HepG2 (cell line): ENCODE data around the gene MNT. TPM values are rescaled to one million over a fixed set of nuclear protein-coding genes. Genes with fewer than 3 reads are reported as not detected.

ENCODE experiments used
- ARID3A ChIP-seq: IDR thresholded peaks from 2 replicates; pipeline ENCODE4 v1.6.1; 2012; ENCODE audit warnings: low read depth, low read length, improper control_type of control experiment
- ELF3 ChIP-seq: IDR thresholded peaks from 2 replicates; pipeline ENCODE4 v1.6.1; 2016; ENCODE audit warnings: missing genetic modification reagents, missing compliant biosample characterization
- GATA4 ChIP-seq: sonication (generic); IDR thresholded peaks from 2 replicates; pipeline ENCODE4 v1.6.1; 2016; ENCODE audit warnings: antibody characterized with exemption, low read depth, borderline replicate concordance
- MAZ ChIP-seq, 2 experiments: sonication (generic) in 1 of 2; formaldehyde crosslinking in 1 of 2; IDR thresholded peaks; 2 replicates each; pipeline versions ENCODE4 v1.5.0 to v1.6.1; 2012 to 2020; ENCODE audit warnings: low read depth in 2 of 2, mild to moderate bottlenecking in 2 of 2, borderline replicate concordance in 1 of 2, improper control_type of control experiment in 1 of 2, low read length in 1 of 2, missing genetic modification reagents in 1 of 2, moderate library complexity in 1 of 2
- MYC ChIP-seq: sonication (generic); formaldehyde crosslinking; IDR thresholded peaks from 2 replicates; pipeline ENCODE4 v1.9.0; 2021; ENCODE audit warnings: missing genetic modification reagents, borderline replicate concordance
- NR2F6 ChIP-seq, 2 experiments: IDR thresholded peaks; 2 replicates each; pipeline ENCODE4 v1.6.1; 2016; ENCODE audit warnings: antibody characterized with exemption in 1 of 2, mild to moderate bottlenecking in 1 of 2
- RFX5 ChIP-seq: IDR thresholded peaks from 2 replicates; pipeline ENCODE4 v1.6.1; 2011; ENCODE audit warnings: low read depth, low read length, improper control_type of control experiment
- SYNCRIP ChIP-seq: fragments of 200-400 bp; formaldehyde crosslinking; IDR thresholded peaks from 2 replicates; pipeline ENCODE4 v1.6.1; 2018; ENCODE audit warnings: mild to moderate bottlenecking, low read depth, low read length; ENCODE audit not compliant: insufficient read depth
- TBP ChIP-seq: sonication (generic); formaldehyde crosslinking; IDR thresholded peaks from 2 replicates; pipeline ENCODE4 v1.5.0; 2020; ENCODE audit warnings: missing genetic modification reagents
- ZFP90 ChIP-seq: sonication (generic); formaldehyde crosslinking; IDR thresholded peaks from 2 replicates; pipeline ENCODE4 v1.8.0; 2022; ENCODE audit warnings: missing genetic modification reagents, mild to moderate bottlenecking, inconsistent platforms, borderline replicate concordance
- ZNF451 ChIP-seq: sonication (generic); formaldehyde crosslinking; IDR thresholded peaks from 2 replicates; pipeline ENCODE4 v1.5.0; 2020; ENCODE audit warnings: mild to moderate bottlenecking, missing genetic modification reagents
- ZNF513 ChIP-seq: sonication (generic); formaldehyde crosslinking; conservative IDR thresholded peaks from 2 replicates; pipeline ENCODE4 v1.5.0; 2020; ENCODE audit warnings: missing genetic modification reagents
- ZNF550 ChIP-seq: sonication (generic); formaldehyde crosslinking; IDR thresholded peaks from 2 replicates; pipeline ENCODE4 v1.4.0; 2020; ENCODE audit warnings: mild to moderate bottlenecking, missing genetic modification reagents, borderline replicate concordance
- ZNF616 ChIP-seq: sonication (generic); formaldehyde crosslinking; IDR thresholded peaks from 2 replicates; pipeline ENCODE4 v1.5.0; 2020; ENCODE audit warnings: low read depth, mild to moderate bottlenecking, missing genetic modification reagents
- ZNF660 ChIP-seq: sonication (generic); formaldehyde crosslinking; IDR thresholded peaks from 2 replicates; pipeline ENCODE4 v1.5.1; 2020; ENCODE audit warnings: mild to moderate bottlenecking, low read depth, missing genetic modification reagents, borderline replicate concordance
- ZNF7 ChIP-seq: IDR thresholded peaks from 2 replicates; pipeline ENCODE4 v1.6.1; 2016; ENCODE audit warnings: missing biosample characterization, missing genetic modification reagents
- ZNF749 ChIP-seq: sonication (generic); formaldehyde crosslinking; IDR thresholded peaks from 2 replicates; pipeline ENCODE4 v1.8.0; 2022; ENCODE audit warnings: mild to moderate bottlenecking, missing genetic modification reagents, moderate library complexity, borderline replicate concordance
- polyA plus RNA-seq, 8 experiments: library from polyadenylated mRNA; depleted of rRNA in 3 of 8; stranded (reverse) in 7 of 8; unstranded in 1 of 8; fragments of >200 nt; fragmentation: Illumina TruSeq in 4 of 8; extraction: Trizol in 4 of 8; gene quantifications; 2 replicates each; pipeline versions ENCODE4 v1.2.1 to v1.2.3, GENCODE V29; 2011 to 2016; ENCODE audit warnings: low read depth in 4 of 8, missing spikeins in 1 of 8, mixed read lengths in 1 of 8; ENCODE audit not compliant: insufficient read depth in 1 of 8
- total RNA-seq, 5 experiments: library from RNA; depleted of rRNA; stranded (reverse); fragments of >200 nt; fragmentation: Illumina TruSeq; extraction: Trizol; gene quantifications; 2 replicates each; pipeline ENCODE4 v1.2.3, GENCODE V29; 2016; ENCODE audit warnings: low read depth in 1 of 5
- TF ChIP-seq, protein P1 (sequence below), 2 experiments: IDR thresholded peaks; 2 replicates each; pipeline ENCODE4 v1.6.1; 2011 to 2012; ENCODE audit warnings: low read length in 2 of 2, borderline replicate concordance in 1 of 2, low read depth in 1 of 2, mild to moderate bottlenecking in 1 of 2, moderate library complexity in 1 of 2
- TF ChIP-seq, protein P2 (sequence below): sonication (generic); formaldehyde crosslinking; conservative IDR thresholded peaks from 2 replicates; pipeline ENCODE4 v1.4.0; 2020; ENCODE audit warnings: missing genetic modification reagents

Gene MNT
- total and polyA plus RNA-seq, 2 of the 13 experiments (the other 11 are each of a cell fraction or from before 2014, with no cell fraction given): 2.1 to 3.5 TPM

DNA sequence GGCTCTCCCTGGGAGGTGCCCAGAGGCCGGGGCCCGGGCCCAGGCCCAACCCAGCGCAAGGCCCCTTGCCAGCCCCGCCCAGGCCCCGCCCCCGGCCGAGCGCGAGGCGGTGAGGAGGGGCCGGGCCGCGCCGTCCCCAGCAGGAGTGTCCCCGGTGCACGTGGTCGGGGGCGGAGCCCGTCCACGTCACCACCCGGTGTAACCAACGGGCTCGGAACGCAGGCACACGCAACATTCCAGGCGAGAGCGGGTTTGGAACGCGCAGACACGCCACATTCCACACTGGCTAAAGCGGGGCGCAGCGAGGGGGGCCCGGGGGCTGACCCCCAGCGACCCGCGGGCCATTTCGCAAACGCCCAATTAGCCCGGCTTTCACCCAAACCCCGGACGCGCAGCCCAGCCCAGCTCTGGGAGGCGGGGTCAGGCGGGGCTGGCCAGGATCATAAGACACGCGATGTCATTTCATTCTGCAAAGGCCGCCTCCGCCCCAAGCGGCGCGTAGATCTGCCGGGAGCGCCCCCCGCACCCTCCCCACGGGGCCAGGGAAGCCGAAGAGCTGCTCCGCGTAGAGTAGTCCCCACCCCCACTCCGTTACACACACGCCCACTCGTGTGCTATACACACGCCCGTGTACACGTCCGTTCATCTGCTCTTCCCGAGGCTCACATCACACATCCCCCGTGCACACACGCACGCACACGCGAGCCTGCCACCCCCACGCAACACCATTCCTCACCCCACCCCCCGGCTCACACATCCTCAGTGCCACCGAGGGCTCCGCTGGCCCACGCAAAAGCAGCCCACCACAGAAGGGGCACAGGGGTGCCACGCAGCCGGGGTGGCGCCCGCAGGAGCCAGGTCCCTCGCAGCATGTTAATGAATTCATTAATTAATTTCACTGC, 1.0 kb downstream of the MNT start (continued):
- TF ChIP-seq ARID3A (no peak), SYNCRIP (no peak), MAZ (IDR thresholded peaks at IDR 0.05; ENCODE audit: borderline replicate concordance, low read depth, low read length) (peak; percentile 74), MAZ (CRISPR knock-in tag; IDR thresholded peaks at IDR 0.05; ENCODE audit: low read depth) (peak; percentile 93), ZFP90 (no peak), ZNF451 (CRISPR knock-in tag) (no peak), TBP (CRISPR knock-in tag) (no peak), NR2F6 (IDR thresholded peaks at IDR 0.05) (0 out of 2 replicates have a peak, but pooled peaks have one; percentile 17), NR2F6 (CRISPR knock-in tag; IDR thresholded peaks at IDR 0.05) (peak; percentile 73; the same call in 1 of the 2 replicates), ZNF749 (CRISPR knock-in tag) (0 out of 2 replicates have a peak, but pooled peaks have one; percentile 57), ZNF7 (CRISPR knock-in tag) (no peak), ZNF550 (CRISPR knock-in tag) (no peak), ZNF660 (CRISPR knock-in tag) (no peak), ZNF513 (CRISPR knock-in tag) (peak; percentile 90; the same call in 1 of the 2 replicates), MYC (peak; percentile 94), ZNF616 (peak; percentile 23; the same call in 1 of the 2 replicates), RFX5 (no peak), GATA4 (no peak), ELF3 (CRISPR knock-in tag) (peak; percentile 49; the same call in 1 of the 2 replicates)
- TF ChIP-seq, protein P1, sequence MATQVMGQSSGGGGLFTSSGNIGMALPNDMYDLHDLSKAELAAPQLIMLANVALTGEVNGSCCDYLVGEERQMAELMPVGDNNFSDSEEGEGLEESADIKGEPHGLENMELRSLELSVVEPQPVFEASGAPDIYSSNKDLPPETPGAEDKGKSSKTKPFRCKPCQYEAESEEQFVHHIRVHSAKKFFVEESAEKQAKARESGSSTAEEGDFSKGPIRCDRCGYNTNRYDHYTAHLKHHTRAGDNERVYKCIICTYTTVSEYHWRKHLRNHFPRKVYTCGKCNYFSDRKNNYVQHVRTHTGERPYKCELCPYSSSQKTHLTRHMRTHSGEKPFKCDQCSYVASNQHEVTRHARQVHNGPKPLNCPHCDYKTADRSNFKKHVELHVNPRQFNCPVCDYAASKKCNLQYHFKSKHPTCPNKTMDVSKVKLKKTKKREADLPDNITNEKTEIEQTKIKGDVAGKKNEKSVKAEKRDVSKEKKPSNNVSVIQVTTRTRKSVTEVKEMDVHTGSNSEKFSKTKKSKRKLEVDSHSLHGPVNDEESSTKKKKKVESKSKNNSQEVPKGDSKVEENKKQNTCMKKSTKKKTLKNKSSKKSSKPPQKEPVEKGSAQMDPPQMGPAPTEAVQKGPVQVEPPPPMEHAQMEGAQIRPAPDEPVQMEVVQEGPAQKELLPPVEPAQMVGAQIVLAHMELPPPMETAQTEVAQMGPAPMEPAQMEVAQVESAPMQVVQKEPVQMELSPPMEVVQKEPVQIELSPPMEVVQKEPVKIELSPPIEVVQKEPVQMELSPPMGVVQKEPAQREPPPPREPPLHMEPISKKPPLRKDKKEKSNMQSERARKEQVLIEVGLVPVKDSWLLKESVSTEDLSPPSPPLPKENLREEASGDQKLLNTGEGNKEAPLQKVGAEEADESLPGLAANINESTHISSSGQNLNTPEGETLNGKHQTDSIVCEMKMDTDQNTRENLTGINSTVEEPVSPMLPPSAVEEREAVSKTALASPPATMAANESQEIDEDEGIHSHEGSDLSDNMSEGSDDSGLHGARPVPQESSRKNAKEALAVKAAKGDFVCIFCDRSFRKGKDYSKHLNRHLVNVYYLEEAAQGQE (IDR thresholded peaks at IDR 0.05; ENCODE audit: borderline replicate concordance in 1 of 2, low read depth in 1 of 2, low read length in 2 of 2): 0 out of 4 replicates have a peak, but pooled peaks of 1 of the 2 experiments have one; percentile 44
- TF ChIP-seq, protein P2, sequence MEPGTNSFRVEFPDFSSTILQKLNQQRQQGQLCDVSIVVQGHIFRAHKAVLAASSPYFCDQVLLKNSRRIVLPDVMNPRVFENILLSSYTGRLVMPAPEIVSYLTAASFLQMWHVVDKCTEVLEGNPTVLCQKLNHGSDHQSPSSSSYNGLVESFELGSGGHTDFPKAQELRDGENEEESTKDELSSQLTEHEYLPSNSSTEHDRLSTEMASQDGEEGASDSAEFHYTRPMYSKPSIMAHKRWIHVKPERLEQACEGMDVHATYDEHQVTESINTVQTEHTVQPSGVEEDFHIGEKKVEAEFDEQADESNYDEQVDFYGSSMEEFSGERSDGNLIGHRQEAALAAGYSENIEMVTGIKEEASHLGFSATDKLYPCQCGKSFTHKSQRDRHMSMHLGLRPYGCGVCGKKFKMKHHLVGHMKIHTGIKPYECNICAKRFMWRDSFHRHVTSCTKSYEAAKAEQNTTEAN (CRISPR knock-in tag): 0 out of 2 replicates have a peak, but pooled peaks have one; percentile 64
